H9 (cell line): ENCODE data around the gene TMEM132C. TPM values are rescaled to one million over a fixed set of nuclear protein-coding genes. Genes with fewer than 3 reads are reported as not detected.

Experiments used
- DNase-seq: peaks from one replicate; pipeline ENCODE4 v3.0.0-alpha.2; 2017
- H2AFZ ChIP-seq: one replicate; pipeline ENCODE4 v1.6.1; 2013; ENCODE audit warnings: mild to moderate bottlenecking, low read length, control low read depth, moderate library complexity
- H2AK5ac ChIP-seq: 2 replicates; pipeline ENCODE4 v1.6.1; 2013; ENCODE audit warnings: low read length, control low read depth, mixed read lengths; ENCODE audit not compliant: insufficient read length
- H2BK120ac ChIP-seq: one replicate; pipeline ENCODE4 v1.6.1; 2013; ENCODE audit warnings: low read depth, mild to moderate bottlenecking, low read length, control low read depth, inconsistent platforms; ENCODE audit not compliant: poor library complexity, severe bottlenecking
- H2BK12ac ChIP-seq: 2 replicates; pipeline ENCODE4 v1.6.1; 2013; ENCODE audit warnings: low read length, control low read depth, mixed read lengths, low read depth; ENCODE audit not compliant: insufficient read length
- H2BK15ac ChIP-seq: 2 replicates; pipeline ENCODE4 v1.6.1; 2013; ENCODE audit warnings: low read depth, low read length, control low read depth
- H2BK20ac ChIP-seq: one replicate; pipeline ENCODE4 v1.6.1; 2013; ENCODE audit warnings: low read depth, mild to moderate bottlenecking, low read length, control low read depth, inconsistent platforms; ENCODE audit not compliant: poor library complexity, severe bottlenecking
- H2BK5ac ChIP-seq: 2 replicates; pipeline ENCODE4 v1.6.1; 2013; ENCODE audit warnings: low read length, control low read depth, mixed read lengths; ENCODE audit not compliant: insufficient read length
- H3K14ac ChIP-seq: 2 replicates; pipeline ENCODE4 v1.6.1; 2013; ENCODE audit warnings: low read length, control low read depth; ENCODE audit not compliant: insufficient read depth
- H3K18ac ChIP-seq: 2 replicates; pipeline ENCODE4 v1.6.1; 2013; ENCODE audit warnings: low read depth, mild to moderate bottlenecking, mixed read lengths, low read length, control low read depth; ENCODE audit not compliant: insufficient read length
- H3K23ac ChIP-seq: 2 replicates; pipeline ENCODE4 v1.6.1; 2013; ENCODE audit warnings: low read length, control low read depth, mixed read lengths, low read depth; ENCODE audit not compliant: insufficient read length
- H3K23me2 ChIP-seq: 2 replicates; pipeline ENCODE4 v1.6.1; 2013; ENCODE audit warnings: low read depth, mild to moderate bottlenecking, mixed read lengths, low read length, control low read depth; ENCODE audit not compliant: insufficient read length, poor library complexity, severe bottlenecking
- H3K27ac ChIP-seq: 2 replicates; pipeline ENCODE4 v1.5.1; 2013; ENCODE audit warnings: low read length, control low read depth, mixed read lengths, low read depth; ENCODE audit not compliant: insufficient read length
- H3K27me3 ChIP-seq: 2 replicates; pipeline ENCODE4 v1.6.1; 2013; ENCODE audit warnings: low read length, control low read depth, inconsistent platforms; ENCODE audit not compliant: insufficient read depth
- H3K4ac ChIP-seq: 2 replicates; pipeline ENCODE4 v1.6.1; 2013; ENCODE audit warnings: low read depth, mild to moderate bottlenecking, control low read depth, inconsistent platforms, low read length, moderate library complexity
- H3K4me1 ChIP-seq: 2 replicates; pipeline ENCODE4 v1.6.1; 2013; ENCODE audit warnings: low read length, control low read depth, inconsistent platforms; ENCODE audit not compliant: insufficient read depth
- H3K4me2 ChIP-seq: 2 replicates; pipeline ENCODE4 v1.6.1; 2013; ENCODE audit warnings: low read length, control low read depth, mixed read lengths; ENCODE audit not compliant: insufficient read length, insufficient read depth
- H3K56ac ChIP-seq: 2 replicates; pipeline ENCODE4 v1.6.1; 2013; ENCODE audit warnings: low read depth, mild to moderate bottlenecking, mixed read lengths, low read length, control low read depth; ENCODE audit not compliant: insufficient read length
- H3K79me1 ChIP-seq: 2 replicates; pipeline ENCODE4 v1.6.1; 2013; ENCODE audit warnings: low read depth, mild to moderate bottlenecking, moderate library complexity, low read length, control low read depth, inconsistent platforms; ENCODE audit not compliant: insufficient read depth, poor library complexity, severe bottlenecking
- H3K79me2 ChIP-seq: 2 replicates; pipeline ENCODE4 v1.6.1; 2013; ENCODE audit warnings: low read length, control low read depth, inconsistent platforms; ENCODE audit not compliant: insufficient read depth
- H3K9ac ChIP-seq: 2 replicates; pipeline ENCODE4 v1.6.1; 2013; ENCODE audit warnings: low read length, control low read depth, mixed read lengths; ENCODE audit not compliant: insufficient read length; ENCODE audit errors: extremely low read depth
- H3K9me3 ChIP-seq: one replicate; pipeline ENCODE4 v1.6.1; 2013; ENCODE audit warnings: low read depth, low read length, inconsistent platforms; ENCODE audit not compliant: control insufficient read depth
- H3T11ph ChIP-seq: one replicate; pipeline ENCODE4 v1.6.1; 2013; ENCODE audit warnings: mild to moderate bottlenecking, low read length, control low read depth, inconsistent platforms
- H4K20me1 ChIP-seq: one replicate; pipeline ENCODE4 v1.6.1; 2013; ENCODE audit not compliant: control insufficient read depth, insufficient read length, insufficient read depth
- H4K5ac ChIP-seq: 2 replicates; pipeline ENCODE4 v1.6.1; 2013; ENCODE audit warnings: low read depth, mild to moderate bottlenecking, mixed read lengths, low read length, control low read depth; ENCODE audit not compliant: insufficient read length
- H4K8ac ChIP-seq: replicated peaks from 2 replicates; pipeline ENCODE4 v1.6.1; 2013; ENCODE audit warnings: low read length, control low read depth, mixed read lengths, low read depth; ENCODE audit not compliant: insufficient read length
- H4K91ac ChIP-seq: 2 replicates; pipeline ENCODE4 v1.6.1; 2013; ENCODE audit warnings: low read depth, mild to moderate bottlenecking, moderate library complexity, mixed read lengths, low read length, control low read depth; ENCODE audit not compliant: insufficient read length
- H3K27ac Mint-ChIP-seq, 3 experiments: 2 replicates in 2 of 3; 3 replicates in 1 of 3; pipeline ENCODE4 v1.8.0; 2020 to 2021; ENCODE audit warnings: mixed read lengths in 3 of 3, mild to moderate bottlenecking in 1 of 3, moderate library complexity in 1 of 3
- H3K27me3 Mint-ChIP-seq: 2 replicates; pipeline ENCODE4 v1.8.0; 2021; ENCODE audit warnings: low read depth, mild to moderate bottlenecking, moderate library complexity, mixed read lengths
- H3K36me3 Mint-ChIP-seq, 3 experiments: 2 replicates in 2 of 3; 3 replicates in 1 of 3; pipeline ENCODE4 v1.8.0; 2020 to 2021; ENCODE audit warnings: low read depth in 3 of 3, mixed read lengths in 3 of 3; ENCODE audit not compliant: insufficient read depth in 1 of 3
- H3K4me1 Mint-ChIP-seq, 2 experiments: 2 replicates each; pipeline ENCODE4 v1.8.0; 2020; ENCODE audit warnings: mixed read lengths in 2 of 2
- H3K4me3 Mint-ChIP-seq, 2 experiments: 2 replicates in 1 of 2; 3 replicates in 1 of 2; pipeline ENCODE4 v1.8.0; 2020 to 2021; ENCODE audit warnings: mild to moderate bottlenecking in 2 of 2, mixed read lengths in 2 of 2, moderate library complexity in 1 of 2
- H3K9me3 Mint-ChIP-seq, 2 experiments: 2 replicates in 1 of 2; 3 replicates in 1 of 2; pipeline ENCODE4 v1.8.0; 2020; ENCODE audit warnings: mild to moderate bottlenecking in 2 of 2, mixed read lengths in 2 of 2, moderate library complexity in 1 of 2
- WGBS: extraction: QIAGEN DNeasy Blood & Tissue Kit; methylation state at CpG from one replicate; pipeline ENCODE4 v1.1.7; 2013; ENCODE audit warnings: missing lambda C conversion rate, low lambda C conversion rate, mixed read lengths; ENCODE audit not compliant: insufficient read length; ENCODE audit errors: extremely low coverage; 5-methylcytosine and 5-hydroxymethylcytosine counted together
- total RNA-seq: library from RNA; stranded (reverse); gene quantifications from 2 replicates; pipeline ENCODE4 v1.2.1, GENCODE V29; 2021
- TF ChIP-seq, protein P1 (sequence below): fragments of 200-600 bp; sonication (generic); conservative IDR thresholded peaks from 3 replicates; pipeline ENCODE4 v1.8.0; 2021; ENCODE audit warnings: antibody characterized with exemption, mild to moderate bottlenecking

The TMEM132C gene
- total RNA-seq, 1 experiment from 2014 or later: 0.22 TPM

DNA sequence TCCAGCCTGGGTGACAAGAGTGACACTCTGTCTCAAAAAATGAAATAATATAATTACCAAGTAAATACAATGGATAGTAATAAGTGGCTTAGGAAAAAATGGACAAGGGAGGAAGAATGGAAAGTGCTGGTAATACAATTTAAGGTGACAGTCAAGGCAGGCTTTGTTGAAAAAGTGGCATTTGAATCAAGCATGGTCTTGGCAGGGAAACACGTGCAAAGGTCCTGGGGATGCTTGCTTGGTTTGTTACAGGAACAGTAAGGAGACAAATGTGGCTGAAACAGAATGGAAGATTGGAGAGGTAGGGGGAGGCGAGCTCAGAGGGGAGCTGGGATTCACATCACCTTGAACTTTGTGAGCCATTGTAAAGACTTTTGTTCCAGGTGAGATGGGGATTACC is 153.2 kb downstream of the TMEM132C start:
- Histone ChIP-seq H2BK5ac (no peak overlapping the region), H2AFZ (no peak overlapping the region), H3K4me1 (no peaks in the 10 kb centered on the region), H3K23me2 (no peaks in the 10 kb centered on the region), H2BK20ac (no peak overlapping the region), H3K4ac (no peak overlapping the region), H2BK120ac (no peak overlapping the region), H3K56ac (no peak overlapping the region), H3K18ac (no peak overlapping the region), H3K27me3 (no peaks in the 10 kb centered on the region), H3K79me2 (no peaks in the 10 kb centered on the region), H4K5ac (no peak overlapping the region), H2BK12ac (no peak overlapping the region), H3K79me1 (no peaks in the 10 kb centered on the region), H3K4me2 (no peak overlapping the region), H2AK5ac (no peak overlapping the region), H4K8ac (no peak overlapping the region), H2BK15ac (no peak overlapping the region), H4K91ac (no peak overlapping the region), H4K20me1 (no peaks in the 10 kb centered on the region), H3K23ac (no peak overlapping the region), H3K9me3 (no peaks in the 10 kb centered on the region), H3K27ac (no peak overlapping the region), H3T11ph (no peak overlapping the region), H3K9ac (no peak overlapping the region), H3K14ac (no peak overlapping the region)
- Mint-ChIP-seq H3K27me3 (peaks cover 29% of the 10 kb centered on the region), H3K4me3 (no peak overlapping the region), H3K27ac (no peak overlapping the region), H3K9me3 (no peaks in the 10 kb centered on the region; a peak in 1 of 5 replicates), H3K4me1 (0 out of 4 replicates have a peak, but pooled peaks cover 0 to 2% of the 10 kb centered on the region in 2 experiments), H3K36me3 (no peaks in the 10 kb centered on the region)
- TF ChIP-seq, protein P1, sequence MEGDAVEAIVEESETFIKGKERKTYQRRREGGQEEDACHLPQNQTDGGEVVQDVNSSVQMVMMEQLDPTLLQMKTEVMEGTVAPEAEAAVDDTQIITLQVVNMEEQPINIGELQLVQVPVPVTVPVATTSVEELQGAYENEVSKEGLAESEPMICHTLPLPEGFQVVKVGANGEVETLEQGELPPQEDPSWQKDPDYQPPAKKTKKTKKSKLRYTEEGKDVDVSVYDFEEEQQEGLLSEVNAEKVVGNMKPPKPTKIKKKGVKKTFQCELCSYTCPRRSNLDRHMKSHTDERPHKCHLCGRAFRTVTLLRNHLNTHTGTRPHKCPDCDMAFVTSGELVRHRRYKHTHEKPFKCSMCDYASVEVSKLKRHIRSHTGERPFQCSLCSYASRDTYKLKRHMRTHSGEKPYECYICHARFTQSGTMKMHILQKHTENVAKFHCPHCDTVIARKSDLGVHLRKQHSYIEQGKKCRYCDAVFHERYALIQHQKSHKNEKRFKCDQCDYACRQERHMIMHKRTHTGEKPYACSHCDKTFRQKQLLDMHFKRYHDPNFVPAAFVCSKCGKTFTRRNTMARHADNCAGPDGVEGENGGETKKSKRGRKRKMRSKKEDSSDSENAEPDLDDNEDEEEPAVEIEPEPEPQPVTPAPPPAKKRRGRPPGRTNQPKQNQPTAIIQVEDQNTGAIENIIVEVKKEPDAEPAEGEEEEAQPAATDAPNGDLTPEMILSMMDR: no peak
- DNase-seq: no peak
- WGBS: no CpG with 5 or more reads among the region's 2 CpGs
